GM12875 (cell line): ENCODE results near the gene MAB21L4.

Experiments used
- H3K4me3 ChIP-seq: one replicate; pipeline ENCODE4 v1.5.1; 2011; ENCODE audit warnings: low read depth, low read length, control low read depth
- CTCF ChIP-seq: IDR thresholded peaks from 2 replicates; pipeline ENCODE4 v1.5.1; 2011; ENCODE audit warnings: low read depth, mild to moderate bottlenecking, control low read depth, inconsistent platforms, low read length, moderate library complexity, borderline replicate concordance; ENCODE audit not compliant: insufficient read depth

The MAB21L4 gene

GRCh38 chr2:240884745-240885144 is 11.2 kb downstream of the MAB21L4 start:
- TF ChIP-seq CTCF = no peak
- no peak overlapping the region for H3K4me3 ChIP-seq

- H3K4me3 ChIP-seq = no peak overlapping the region
- TF ChIP-seq CTCF = no peak
These were observed 11.7 kb downstream of the MAB21L4 start for GRCh38 chr2:240884221-240884620.

GRCh38 chr2:240881913-240882312 is 14.0 kb downstream of the MAB21L4 start:
- TF ChIP-seq CTCF = no peak
- H3K4me3 ChIP-seq = no peak overlapping the region

- H3K4me3 ChIP-seq = no peak overlapping the region
- TF ChIP-seq CTCF = no peak
These were observed 16.9 kb downstream of the MAB21L4 start for GRCh38 chr2:240879105-240879504.

- TF ChIP-seq CTCF = no peak
- no peak overlapping the region for H3K4me3 ChIP-seq
These were observed 17.5 kb downstream of the MAB21L4 start for GRCh38 chr2:240878341-240878936.

- no peak for TF ChIP-seq CTCF
- H3K4me3 ChIP-seq = no peak overlapping the region
These were observed 18.3 kb downstream of the MAB21L4 start for GRCh38 chr2:240877460-240878340.
